Right forelimb (tissue), 1 donor: ENCODE measurements around the gene SCN3A.

ENCODE experiments used
- DNase-seq: peaks from one replicate; pipeline ENCODE4 v3.0.0-alpha.2; 2018

SCN3A gene

GRCh38 chr2:165054652-165055051, 149.2 kb downstream of the SCN3A start:
- no peak for DNase-seq

GRCh38 chr2:165044505-165045303, 159.1 kb downstream of the SCN3A start:
- no peak for DNase-seq
